H1 (cell line): ENCODE measurements around the gene CPED1. TPM values are rescaled to one million over a fixed set of nuclear protein-coding genes. Genes with fewer than 3 reads are reported as not detected.

Experiments used
- CTCF ChIA-PET: fragments of 300-600 bp; sonication (Branson Sonifier 250); formaldehyde crosslinking; loops from one replicate; lab custom pipeline; 2021; ENCODE audit not compliant: partially characterized antibody; lab: Charles Lee
- POLR2A ChIA-PET: fragments of 300-600 bp; sonication (Branson Sonifier 250); formaldehyde crosslinking; loops from one replicate; lab custom pipeline; 2021; ENCODE audit warnings: inconsistent platforms; ENCODE audit not compliant: partially characterized antibody; lab: Charles Lee
- DNase-seq, 2 experiments: peaks; one replicate each; pipeline versions ENCODE4 v3.0.0 to v3.0.0-alpha.2; 2010 to 2022; ENCODE audit warnings: low spot score in 2 of 2, low read depth in 1 of 2, mixed read lengths in 1 of 2
- FAIRE-seq: peaks from 2 replicates; lab custom pipeline; 2011; peaks lifted over from hg19 to GRCh38; lab: Jason Lieb, UNC
- H2AFZ ChIP-seq: 2 replicates; pipeline ENCODE4 v1.8.1; 2012; ENCODE audit warnings: low read length, inconsistent platforms
- H2AK5ac ChIP-seq: 2 replicates; pipeline ENCODE4 v1.6.1; 2013; ENCODE audit warnings: low read depth, low read length
- H2BK120ac ChIP-seq: replicated peaks from 2 replicates; pipeline ENCODE3; 2013; ENCODE audit warnings: low read depth, low read length, inconsistent platforms
- H2BK12ac ChIP-seq: 2 replicates; pipeline ENCODE4 v1.6.1; 2013; ENCODE audit warnings: low read depth, low read length
- H2BK15ac ChIP-seq: 2 replicates; pipeline ENCODE4 v1.6.1; 2013; ENCODE audit warnings: low read length
- H2BK20ac ChIP-seq: 2 replicates; pipeline ENCODE4 v1.6.1; 2013; ENCODE audit warnings: low read length
- H2BK5ac ChIP-seq: 2 replicates; pipeline ENCODE4 v1.6.1; 2013; ENCODE audit warnings: low read depth, low read length
- H3K14ac ChIP-seq: 2 replicates; pipeline ENCODE4 v1.6.1; 2013; ENCODE audit warnings: inconsistent platforms; ENCODE audit not compliant: insufficient read length
- H3K18ac ChIP-seq: 2 replicates; pipeline ENCODE4 v1.6.1; 2013; ENCODE audit warnings: low read length; ENCODE audit errors: extremely low read depth
- H3K23ac ChIP-seq: 2 replicates; pipeline ENCODE4 v1.6.1; 2013; ENCODE audit warnings: inconsistent platforms; ENCODE audit not compliant: insufficient read length
- H3K23me2 ChIP-seq: 2 replicates; pipeline ENCODE4 v1.6.1; 2013; ENCODE audit warnings: low read depth, low read length
- H3K27ac ChIP-seq: 2 replicates; pipeline ENCODE4 v1.6.1; 2011; ENCODE audit warnings: low read depth, low read length, inconsistent platforms
- H3K27me3 ChIP-seq, 4 experiments: replicated peaks in 1 of 4; 1 replicate in 1 of 4; 2 replicates in 3 of 4; pipeline versions ENCODE4 v1.6.1 to v1.8.1; 2011 to 2013; ENCODE audit warnings: low read length in 3 of 4, mild to moderate bottlenecking in 3 of 4, inconsistent platforms in 2 of 4, mixed read lengths in 2 of 4, moderate library complexity in 1 of 4; ENCODE audit not compliant: control insufficient read depth in 3 of 4, insufficient read depth in 3 of 4; ENCODE audit errors: extremely low read depth in 1 of 4
- H3K36me3 ChIP-seq, 4 experiments: 2 replicates each; pipeline versions ENCODE4 v1.6.1 to v1.8.1; 2011 to 2013; ENCODE audit warnings: mild to moderate bottlenecking in 4 of 4, low read length in 3 of 4, moderate library complexity in 2 of 4, control low read depth in 1 of 4, inconsistent platforms in 1 of 4; ENCODE audit not compliant: insufficient read depth in 4 of 4, control insufficient read depth in 2 of 4
- H3K4ac ChIP-seq: replicated peaks from 2 replicates; pipeline ENCODE3; 2013; ENCODE audit warnings: low read length, low read depth, mixed read lengths, inconsistent platforms; ENCODE audit not compliant: insufficient read length
- H3K4me1 ChIP-seq, 4 experiments: replicated peaks in 1 of 4; 1 replicate in 1 of 4; 2 replicates in 3 of 4; pipeline versions ENCODE4 v1.6.1 to v1.8.1; 2011 to 2013; ENCODE audit warnings: low read length in 3 of 4, inconsistent platforms in 2 of 4, mixed read lengths in 1 of 4; ENCODE audit not compliant: insufficient read depth in 4 of 4, control insufficient read depth in 3 of 4
- H3K4me2 ChIP-seq, 2 experiments: 2 replicates each; pipeline versions ENCODE4 v1.6.1 to v1.8.1; 2011 to 2013; ENCODE audit warnings: low read depth in 2 of 2, low read length in 2 of 2, control low read depth in 1 of 2, inconsistent platforms in 1 of 2, mild to moderate bottlenecking in 1 of 2; ENCODE audit not compliant: insufficient read depth in 1 of 2
- H3K4me3 ChIP-seq, 4 experiments: fragments of 200-600, 300-600 bp in 1 of 4; sonication (generic), shearing (Covaris generic), sonication (Bioruptor Twin) in 1 of 4; 2 replicates each; pipeline versions ENCODE4 v1.5.1 to v1.8.1; 2011 to 2016; ENCODE audit warnings: low read length in 4 of 4, low read depth in 3 of 4, control low read depth in 2 of 4, inconsistent platforms in 2 of 4, mild to moderate bottlenecking in 2 of 4, mixed read lengths in 1 of 4, moderate library complexity in 1 of 4; ENCODE audit not compliant: insufficient read depth in 2 of 4; ENCODE audit errors: extremely low read depth in 1 of 4
- H3K56ac ChIP-seq: replicated peaks from 2 replicates; pipeline ENCODE3; 2013; ENCODE audit warnings: low read depth, mild to moderate bottlenecking, mixed read lengths, low read length, inconsistent platforms; ENCODE audit not compliant: insufficient read length
- H3K79me1 ChIP-seq: 2 replicates; pipeline ENCODE4 v1.6.1; 2013; ENCODE audit warnings: low read depth, low read length, control low read depth
- H3K79me2 ChIP-seq, 2 experiments: 2 replicates each; pipeline versions ENCODE4 v1.6.1 to v1.8.1; 2012 to 2013; ENCODE audit warnings: low read length in 2 of 2, mild to moderate bottlenecking in 2 of 2, inconsistent platforms in 1 of 2; ENCODE audit not compliant: insufficient read depth in 2 of 2, control insufficient read depth in 1 of 2
- H3K9ac ChIP-seq, 4 experiments: replicated peaks in 1 of 4; 1 replicate in 1 of 4; 2 replicates in 3 of 4; pipeline versions ENCODE4 v1.6.1 to v1.8.1; 2011 to 2013; ENCODE audit warnings: low read depth in 3 of 4, low read length in 3 of 4, control low read depth in 2 of 4, mild to moderate bottlenecking in 2 of 4, moderate library complexity in 2 of 4, inconsistent platforms in 1 of 4; ENCODE audit errors: extremely low read depth in 1 of 4
- H3K9me3 ChIP-seq, 2 experiments: 2 replicates each; pipeline versions ENCODE4 v1.6.1 to v1.8.1; 2012 to 2013; ENCODE audit warnings: mild to moderate bottlenecking in 2 of 2, moderate library complexity in 2 of 2, control low read depth in 1 of 2, inconsistent platforms in 1 of 2, low read depth in 1 of 2, low read length in 1 of 2, mixed read lengths in 1 of 2; ENCODE audit not compliant: insufficient read depth in 2 of 2
- H4K20me1 ChIP-seq, 2 experiments: replicated peaks in 1 of 2; 2 replicates each; pipeline versions ENCODE3 to v1.8.1; 2011 to 2013; ENCODE audit warnings: inconsistent platforms in 2 of 2, low read length in 2 of 2, mild to moderate bottlenecking in 1 of 2; ENCODE audit not compliant: insufficient read depth in 2 of 2, control insufficient read depth in 1 of 2
- H4K5ac ChIP-seq: 2 replicates; pipeline ENCODE4 v1.6.1; 2013; ENCODE audit warnings: low read length, low read depth, mixed read lengths, inconsistent platforms; ENCODE audit not compliant: insufficient read length
- H4K8ac ChIP-seq: 2 replicates; pipeline ENCODE4 v1.8.0; 2013; ENCODE audit warnings: mild to moderate bottlenecking, moderate library complexity, low read length, inconsistent platforms; ENCODE audit not compliant: insufficient read depth; ENCODE audit errors: extremely low read depth
- H4K91ac ChIP-seq: replicated peaks from 2 replicates; pipeline ENCODE3; 2013; ENCODE audit warnings: low read length, mixed read lengths, inconsistent platforms; ENCODE audit not compliant: insufficient read length
- KDM4A ChIP-seq: IDR thresholded peaks from one replicate; pipeline ENCODE4 v1.7.1; 2012; ENCODE audit warnings: low read depth, mild to moderate bottlenecking, moderate library complexity, low read length, inconsistent platforms; ENCODE audit not compliant: severe bottlenecking
- RAD21 ChIP-seq, 2 experiments: IDR thresholded peaks in 1 of 2; conservative IDR thresholded peaks in 1 of 2; 2 replicates each; pipeline ENCODE4 v1.6.1; 2011; ENCODE audit warnings: low read depth in 2 of 2, low read length in 2 of 2, improper control_type of control experiment in 1 of 2, inconsistent platforms in 1 of 2, mild to moderate bottlenecking in 1 of 2, moderate library complexity in 1 of 2
- WGBS, 2 experiments: shearing (Covaris generic) in 1 of 2; methylation state at CpG; one replicate each; pipeline versions ENCODE4 v1.1.6 to v1.1.7; 2013 to 2015; ENCODE audit warnings: low lambda C conversion rate in 2 of 2, mixed read lengths in 2 of 2, inconsistent platforms in 1 of 2, low coverage in 1 of 2, missing lambda C conversion rate in 1 of 2; ENCODE audit not compliant: insufficient replicate concordance in 2 of 2, insufficient coverage in 1 of 2, insufficient read length in 1 of 2; ENCODE audit errors: extremely low coverage in 1 of 2, missing lambda C conversion rate in 1 of 2; 5-methylcytosine and 5-hydroxymethylcytosine counted together
- polyA plus RNA-seq, 7 experiments: library from polyadenylated mRNA; depleted of rRNA in 3 of 7; stranded (reverse) in 5 of 7; unstranded in 2 of 7; fragments of >200 nt in 5 of 7; fragments of 200-250 nt in 2 of 7; gene quantifications; 1 replicate in 5 of 7; 2 replicates in 1 of 7; 4 replicates in 1 of 7; pipeline versions ENCODE4 v1.2.1 to v1.2.3, GENCODE V29; 2011 to 2013; ENCODE audit warnings: missing spikeins in 2 of 7, mixed read lengths in 2 of 7
- total RNA-seq: library from RNA; stranded (reverse); fragmentation: NEBNext Ultra II Directional; extraction: Animal tissue kit (Norgen Biotek cat#: 25700); gene quantifications from 2 replicates; pipeline ENCODE4 v1.2.1, GENCODE V29; 2021
- TF ChIP-seq, protein P1 (sequence below), 3 experiments: IDR thresholded peaks; 1 replicate in 2 of 3; 2 replicates in 1 of 3; pipeline versions ENCODE4 v1.5.1 to v1.6.1; 2011; ENCODE audit warnings: low read length in 3 of 3, mild to moderate bottlenecking in 3 of 3, inconsistent platforms in 2 of 3, low read depth in 1 of 3, moderate library complexity in 1 of 3; ENCODE audit not compliant: insufficient read depth in 1 of 3; ENCODE audit errors: control extremely low read depth in 1 of 3

The CPED1 gene
- total and polyA plus RNA-seq, 2 of the 8 experiments (the other 6 are each of a cell fraction or from before 2014, with no cell fraction given): 0.08 to 0.39 TPM

DNA sequence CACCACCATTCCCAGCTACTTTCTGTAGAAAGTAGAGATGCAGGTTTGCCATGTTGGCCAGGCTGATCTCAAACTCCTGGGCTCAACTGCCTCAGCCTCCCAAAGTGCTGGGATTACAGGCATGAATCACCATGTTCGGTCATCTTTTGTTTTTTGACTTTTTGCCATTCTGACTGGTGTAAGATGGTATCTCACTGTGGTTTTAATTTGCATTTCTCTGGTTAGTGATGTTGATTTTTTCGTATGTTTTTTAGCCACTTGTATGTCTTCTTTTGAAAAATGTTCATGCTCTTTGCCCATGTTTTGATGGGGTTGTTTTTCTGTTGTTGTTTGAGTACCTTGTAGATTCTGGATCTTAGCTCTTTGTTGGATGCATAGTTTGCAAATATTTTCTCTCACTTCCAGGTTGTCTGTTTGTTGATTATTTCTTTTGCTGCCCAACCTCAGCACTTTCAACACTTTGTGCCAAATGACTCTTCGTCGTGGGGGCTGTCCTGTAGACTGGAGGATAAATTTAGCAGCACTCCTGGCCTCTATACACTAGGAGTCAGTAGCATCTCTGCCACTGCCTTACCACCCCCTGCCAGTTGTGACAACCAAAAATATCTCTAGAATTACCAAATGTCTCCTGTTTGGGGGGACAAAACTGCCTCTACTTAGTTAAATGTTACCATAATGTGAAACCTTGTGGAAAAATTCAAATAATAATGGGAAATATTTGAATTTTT is 6.5 kb upstream of the CPED1 start:
- no peaks in the 10 kb centered on the region for H3K4me1 ChIP-seq
- no peak overlapping the region for H4K91ac ChIP-seq
- peaks cover 0 to 2% of the 10 kb centered on the region in 2 experiments for H4K20me1 ChIP-seq
- no peak overlapping the region for H3K23ac ChIP-seq
- no peaks in the 10 kb centered on the region for H3K23me2 ChIP-seq
- no peak overlapping the region for H3K18ac ChIP-seq
- H3K9ac ChIP-seq: no peak overlapping the region
- H3K79me1 ChIP-seq: no peaks in the 10 kb centered on the region
- H3K4me3 ChIP-seq: no peak overlapping the region
- no peak overlapping the region for H2BK5ac ChIP-seq
- H2BK120ac ChIP-seq: no peak overlapping the region
- FAIRE-seq (no peak), DNase-seq (no peak)
- no peaks in the 10 kb centered on the region for H3K36me3 ChIP-seq
- CTCF ChIA-PET: interaction anchor here (0.7 to 1.3 kb wide), 2 partner anchors 118 to 143 kb away, joined by 3 to 4 read pairs; no protein-coding TSS in a partner anchor
- H2BK12ac ChIP-seq: no peak overlapping the region
- H2AFZ ChIP-seq: no peak overlapping the region
- H3K79me2 ChIP-seq: no peaks in the 10 kb centered on the region
- H2BK20ac ChIP-seq: no peak overlapping the region
- no peak overlapping the region for H3K4me2 ChIP-seq
- no peaks in the 10 kb centered on the region for H3K9me3 ChIP-seq
- no peak overlapping the region for H3K14ac ChIP-seq
- TF ChIP-seq RAD21 (IDR thresholded peaks at IDR 0.05 in 1 of 2, conservative IDR thresholded peaks at IDR 0.05 in 1 of 2; ENCODE audit: low read depth in 2 of 2, low read length in 2 of 2) (peak; percentile 55 to 58), KDM4A (no peak)
- TF ChIP-seq, protein P1, sequence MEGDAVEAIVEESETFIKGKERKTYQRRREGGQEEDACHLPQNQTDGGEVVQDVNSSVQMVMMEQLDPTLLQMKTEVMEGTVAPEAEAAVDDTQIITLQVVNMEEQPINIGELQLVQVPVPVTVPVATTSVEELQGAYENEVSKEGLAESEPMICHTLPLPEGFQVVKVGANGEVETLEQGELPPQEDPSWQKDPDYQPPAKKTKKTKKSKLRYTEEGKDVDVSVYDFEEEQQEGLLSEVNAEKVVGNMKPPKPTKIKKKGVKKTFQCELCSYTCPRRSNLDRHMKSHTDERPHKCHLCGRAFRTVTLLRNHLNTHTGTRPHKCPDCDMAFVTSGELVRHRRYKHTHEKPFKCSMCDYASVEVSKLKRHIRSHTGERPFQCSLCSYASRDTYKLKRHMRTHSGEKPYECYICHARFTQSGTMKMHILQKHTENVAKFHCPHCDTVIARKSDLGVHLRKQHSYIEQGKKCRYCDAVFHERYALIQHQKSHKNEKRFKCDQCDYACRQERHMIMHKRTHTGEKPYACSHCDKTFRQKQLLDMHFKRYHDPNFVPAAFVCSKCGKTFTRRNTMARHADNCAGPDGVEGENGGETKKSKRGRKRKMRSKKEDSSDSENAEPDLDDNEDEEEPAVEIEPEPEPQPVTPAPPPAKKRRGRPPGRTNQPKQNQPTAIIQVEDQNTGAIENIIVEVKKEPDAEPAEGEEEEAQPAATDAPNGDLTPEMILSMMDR (IDR thresholded peaks at IDR 0.05; ENCODE audit: control extremely low read depth in 1 of 3, insufficient read depth in 1 of 3, low read depth in 1 of 3, low read length in 3 of 3): peak; percentile 16 to 43 (median 29)
- H4K5ac ChIP-seq: no peak overlapping the region
- H4K8ac ChIP-seq: no peak overlapping the region
- no peak overlapping the region for H3K56ac ChIP-seq
- H2AK5ac ChIP-seq: no peak overlapping the region
- H2BK15ac ChIP-seq: no peak overlapping the region
- H3K27me3 ChIP-seq: peaks cover 0 to 1% (median 0%) of the 10 kb centered on the region in 4 experiments; a peak in 1 of 7 replicates
- no peak overlapping the region for H3K27ac ChIP-seq
- POLR2A ChIA-PET: interaction anchor here (1.0 kb wide), 1 partner anchor 10 kb away, joined by 3 read pairs; no protein-coding TSS in a partner anchor
- 82% methylated on average over 4 of the region's 4 CpGs; no CpG with 5 or more reads in 1 of the 2 experiments for whole genome bisulfite sequencing, 2 experiments
- H3K4ac ChIP-seq: no peak overlapping the region
